Nephron (organoid): ENCODE measurements around the gene DAD1.

Experiments used
- H3K27ac Mint-ChIP-seq, 3 experiments: 2 replicates each; pipeline ENCODE4 v1.8.0; 2020; ENCODE audit warnings: mixed read lengths in 3 of 3, mild to moderate bottlenecking in 2 of 3, moderate library complexity in 1 of 3
- H3K27me3 Mint-ChIP-seq: 2 replicates; pipeline ENCODE4 v1.8.0; 2021; ENCODE audit warnings: low read depth, mild to moderate bottlenecking, moderate library complexity, mixed read lengths
- H3K36me3 Mint-ChIP-seq: 2 replicates; pipeline ENCODE4 v1.8.0; 2020; ENCODE audit warnings: low read depth, mixed read lengths
- H3K4me1 Mint-ChIP-seq: 2 replicates; pipeline ENCODE4 v1.8.0; 2020; ENCODE audit warnings: mixed read lengths
- H3K4me3 Mint-ChIP-seq, 3 experiments: 2 replicates each; pipeline ENCODE4 v1.8.0; 2020; ENCODE audit warnings: mild to moderate bottlenecking in 3 of 3, mixed read lengths in 3 of 3, moderate library complexity in 2 of 3
- H3K9me3 Mint-ChIP-seq: 2 replicates; pipeline ENCODE4 v1.8.0; 2020; ENCODE audit warnings: mixed read lengths
- CTCF ChIP-seq, 3 experiments: fragments of 200-600 bp; sonication (generic); IDR thresholded peaks; one replicate each; pipeline ENCODE4 v1.5.0; 2021; ENCODE audit warnings: antibody characterized with exemption in 3 of 3; ENCODE audit not compliant: unreplicated experiment in 3 of 3

Gene DAD1

GRCh38 chr14:22535126-22535525, 53.9 kb downstream of the DAD1 start:
- Mint-ChIP-seq H3K4me3 (no peak overlapping the region), H3K9me3 (no peaks in the 10 kb centered on the region), H3K27ac (no peak overlapping the region), H3K27me3 (peaks cover 13% of the 10 kb centered on the region), H3K4me1 (peaks cover 24% of the 10 kb centered on the region), H3K36me3 (no peaks in the 10 kb centered on the region)
- TF ChIP-seq CTCF (IDR thresholded peaks at IDR 0.05; ENCODE audit: unreplicated experiment in 3 of 3) = no peak

GRCh38 chr14:22534547-22534946, 54.5 kb downstream of the DAD1 start:
- no peak overlapping the region for H3K27ac Mint-ChIP-seq
- no peaks in the 10 kb centered on the region for H3K9me3 Mint-ChIP-seq
- TF ChIP-seq CTCF (IDR thresholded peaks at IDR 0.05; ENCODE audit: unreplicated experiment in 3 of 3) = no peak
- peaks cover 13% of the 10 kb centered on the region for H3K27me3 Mint-ChIP-seq
- no peak overlapping the region for H3K4me3 Mint-ChIP-seq
- no peaks in the 10 kb centered on the region for H3K36me3 Mint-ChIP-seq
- H3K4me1 Mint-ChIP-seq = peaks cover 24% of the 10 kb centered on the region

DNA sequence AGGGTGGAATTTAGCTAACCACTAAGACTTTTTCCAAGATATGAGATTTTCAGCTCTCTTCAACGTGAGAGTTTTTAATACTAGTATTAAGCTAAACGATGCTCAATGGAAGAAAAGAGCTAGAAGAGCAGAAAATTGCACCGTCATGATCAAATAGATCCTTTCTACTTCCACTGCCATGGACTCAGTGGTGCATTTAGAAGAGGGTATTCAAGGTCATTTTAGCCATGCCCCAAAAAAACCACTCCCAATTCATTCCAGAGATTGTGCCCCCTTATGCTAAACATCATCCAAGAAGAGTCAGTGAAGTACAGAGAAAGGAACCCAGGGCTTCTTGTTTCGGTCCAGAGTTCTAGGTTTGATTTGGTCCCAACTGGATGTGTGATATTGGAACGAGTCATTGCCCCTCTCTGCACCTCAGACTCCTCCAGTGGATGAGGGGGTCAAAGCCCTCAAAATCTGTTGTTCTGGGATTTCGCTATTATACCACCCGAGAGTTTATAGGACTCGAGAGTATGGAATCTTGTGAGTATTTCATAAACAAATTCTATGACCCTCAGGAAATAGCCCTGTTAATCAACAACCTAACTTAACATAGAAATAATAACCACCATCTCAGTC, 55.2 kb downstream of the DAD1 start:
- peaks cover 17% of the 10 kb centered on the region for H3K27me3 Mint-ChIP-seq
- no peak for TF ChIP-seq CTCF (IDR thresholded peaks at IDR 0.05; ENCODE audit: unreplicated experiment in 3 of 3)
- H3K4me1 Mint-ChIP-seq = peaks cover 24% of the 10 kb centered on the region
- no peak overlapping the region for H3K27ac Mint-ChIP-seq
- no peaks in the 10 kb centered on the region for H3K9me3 Mint-ChIP-seq
- H3K36me3 Mint-ChIP-seq = no peaks in the 10 kb centered on the region
- H3K4me3 Mint-ChIP-seq = no peak overlapping the region

- no peak for TF ChIP-seq CTCF (IDR thresholded peaks at IDR 0.05; ENCODE audit: unreplicated experiment in 3 of 3)
- Mint-ChIP-seq H3K4me1 (peaks cover 18% of the 10 kb centered on the region), H3K36me3 (no peaks in the 10 kb centered on the region), H3K4me3 (no peak overlapping the region), H3K27me3 (peaks cover 14% of the 10 kb centered on the region), H3K27ac (no peak overlapping the region), H3K9me3 (no peaks in the 10 kb centered on the region)
Observed at GRCh38 chr14:22533057-22533704, 55.8 kb downstream of the DAD1 start.

DNA sequence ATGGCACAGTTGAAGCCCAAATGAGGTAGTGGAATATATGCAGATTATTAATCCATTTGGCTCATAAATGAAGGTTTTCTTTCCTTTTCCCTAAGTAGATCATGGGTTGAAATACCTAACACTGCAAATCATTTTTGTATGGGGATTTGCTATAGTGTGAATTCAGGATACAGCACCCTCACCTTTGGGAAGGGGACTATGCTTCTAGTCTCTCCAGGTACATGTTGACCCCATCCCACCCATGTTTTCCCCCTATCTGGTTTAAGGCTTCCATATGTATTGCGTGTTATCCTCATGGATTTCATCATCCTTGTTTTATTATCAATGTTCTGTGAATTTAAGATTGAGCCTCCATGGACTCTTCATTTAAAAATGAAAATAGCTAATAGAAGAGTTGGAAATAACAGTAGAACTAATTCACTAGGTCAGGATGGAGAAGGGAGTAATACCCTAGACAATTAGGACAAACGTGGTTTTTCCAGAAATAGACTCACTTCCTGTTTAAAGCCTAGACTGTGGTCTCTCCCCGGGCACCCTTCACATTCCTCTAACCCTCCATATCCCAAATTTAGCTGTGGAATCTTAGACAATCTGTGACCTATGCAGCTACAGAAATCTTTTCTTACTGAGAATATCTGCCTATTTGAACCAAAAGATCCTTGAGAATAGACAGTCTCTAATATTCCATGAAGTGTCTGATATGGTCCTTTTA, 56.5 kb downstream of the DAD1 start:
- no peaks in the 10 kb centered on the region for H3K9me3 Mint-ChIP-seq
- peaks cover 10% of the 10 kb centered on the region for H3K27me3 Mint-ChIP-seq
- no peak overlapping the region for H3K4me3 Mint-ChIP-seq
- H3K27ac Mint-ChIP-seq = no peak overlapping the region
- no peaks in the 10 kb centered on the region for H3K36me3 Mint-ChIP-seq
- TF ChIP-seq CTCF (IDR thresholded peaks at IDR 0.05; ENCODE audit: unreplicated experiment in 3 of 3) = no peak
- peaks cover 15% of the 10 kb centered on the region for H3K4me1 Mint-ChIP-seq
